NT2/D1 (cell line): ENCODE measurements around the gene ERFE.

ENCODE experiments used
- SUZ12 ChIP-seq: IDR thresholded peaks from 2 replicates; pipeline ENCODE4 v1.6.1; 2011; ENCODE audit not compliant: insufficient read length, insufficient read depth; ENCODE audit errors: extremely low read depth
- ZNF274 ChIP-seq: IDR thresholded peaks from 2 replicates; pipeline ENCODE4 v1.6.1; 2011; ENCODE audit warnings: mild to moderate bottlenecking, low read depth, low read length

GRCh38 chr2:238157506-238158017 lies 1.2 kb upstream of the ERFE start:
- TF ChIP-seq SUZ12, result no peak
- no peak for TF ChIP-seq ZNF274
